Fibroblast of mammary gland (primary cell): ENCODE data around the gene DLG2.

Experiments
- DNase-seq: peaks from one replicate; pipeline ENCODE4 v3.0.0-alpha.2; 2010; ENCODE audit warnings: low read depth
- H3K4me3 ChIP-seq: 2 replicates; pipeline ENCODE4 v1.5.1; 2011; ENCODE audit warnings: low read depth, mild to moderate bottlenecking, low read length, moderate library complexity; ENCODE audit not compliant: control insufficient read depth
- CTCF ChIP-seq: conservative IDR thresholded peaks from 2 replicates; pipeline ENCODE4 v1.5.1; 2011; ENCODE audit warnings: low read depth, low read length, inconsistent platforms; ENCODE audit not compliant: control insufficient read depth, insufficient read depth

DLG2 gene

GRCh38 chr11:84105148-84105547 is 1522.0 kb downstream of the DLG2 start:
- TF ChIP-seq CTCF = no peak
- DNase-seq = no peak
- H3K4me3 ChIP-seq = no peak overlapping the region

GRCh38 chr11:84103096-84103495 is 1524.0 kb downstream of the DLG2 start:
- H3K4me3 ChIP-seq = no peak overlapping the region
- no peak for TF ChIP-seq CTCF
- DNase-seq = no peak

GRCh38 chr11:84097186-84097585 is 1530.0 kb downstream of the DLG2 start:
- TF ChIP-seq CTCF = no peak
- no peak for DNase-seq
- H3K4me3 ChIP-seq = no peak overlapping the region

- TF ChIP-seq CTCF = no peak
- no peak overlapping the region for H3K4me3 ChIP-seq
- no peak for DNase-seq
Observed at GRCh38 chr11:84091212-84091986, 1535.7 kb downstream of the DLG2 start.

GRCh38 chr11:84089072-84090057 is 1537.8 kb downstream of the DLG2 start:
- TF ChIP-seq CTCF = no peak
- no peak overlapping the region for H3K4me3 ChIP-seq
- no peak for DNase-seq

GRCh38 chr11:84071851-84072250 is 1555.3 kb downstream of the DLG2 start:
- no peak for TF ChIP-seq CTCF
- H3K4me3 ChIP-seq = no peak overlapping the region
- no peak for DNase-seq
